ENCODE results near the gene CCDC85C.

GRCh38 chr14:99599393-99599792 is 4.6 kb downstream of the CCDC85C start:
- TF ChIP-seq NFIC (IDR thresholded peaks at IDR 0.05), result no peak
- TF ChIP-seq RAD21 (IDR thresholded peaks at IDR 0.05; ENCODE audit: low read depth), result no peak
- TF ChIP-seq YY1 (IDR thresholded peaks at IDR 0.05; ENCODE audit: low read depth), result no peak
- no peak for TF ChIP-seq CEBPB (IDR thresholded peaks at IDR 0.05)
- no peak for TF ChIP-seq USF1 (IDR thresholded peaks at IDR 0.05)
- no peak for TF ChIP-seq FOXM1 (IDR thresholded peaks at IDR 0.05; ENCODE audit: borderline replicate concordance, low read depth)
- no peak for TF ChIP-seq MAX (IDR thresholded peaks at IDR 0.05)
- TF ChIP-seq CREB1 (IDR thresholded peaks at IDR 0.05; ENCODE audit: low read depth), result no peak
- TF ChIP-seq TEAD4 (IDR thresholded peaks at IDR 0.05), result no peak
- no peak for TF ChIP-seq REST (IDR thresholded peaks at IDR 0.05; ENCODE audit: low read depth)
